Epidermal melanocyte (primary cell): ENCODE results near the gene C1QTNF1.

Experiments
- DNase-seq: peaks from one replicate; pipeline ENCODE4 v3.0.0; 2011; ENCODE audit warnings: low spot score; ENCODE audit not compliant: insufficient read length

The C1QTNF1 gene, protein sequence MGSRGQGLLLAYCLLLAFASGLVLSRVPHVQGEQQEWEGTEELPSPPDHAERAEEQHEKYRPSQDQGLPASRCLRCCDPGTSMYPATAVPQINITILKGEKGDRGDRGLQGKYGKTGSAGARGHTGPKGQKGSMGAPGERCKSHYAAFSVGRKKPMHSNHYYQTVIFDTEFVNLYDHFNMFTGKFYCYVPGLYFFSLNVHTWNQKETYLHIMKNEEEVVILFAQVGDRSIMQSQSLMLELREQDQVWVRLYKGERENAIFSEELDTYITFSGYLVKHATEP

DNA sequence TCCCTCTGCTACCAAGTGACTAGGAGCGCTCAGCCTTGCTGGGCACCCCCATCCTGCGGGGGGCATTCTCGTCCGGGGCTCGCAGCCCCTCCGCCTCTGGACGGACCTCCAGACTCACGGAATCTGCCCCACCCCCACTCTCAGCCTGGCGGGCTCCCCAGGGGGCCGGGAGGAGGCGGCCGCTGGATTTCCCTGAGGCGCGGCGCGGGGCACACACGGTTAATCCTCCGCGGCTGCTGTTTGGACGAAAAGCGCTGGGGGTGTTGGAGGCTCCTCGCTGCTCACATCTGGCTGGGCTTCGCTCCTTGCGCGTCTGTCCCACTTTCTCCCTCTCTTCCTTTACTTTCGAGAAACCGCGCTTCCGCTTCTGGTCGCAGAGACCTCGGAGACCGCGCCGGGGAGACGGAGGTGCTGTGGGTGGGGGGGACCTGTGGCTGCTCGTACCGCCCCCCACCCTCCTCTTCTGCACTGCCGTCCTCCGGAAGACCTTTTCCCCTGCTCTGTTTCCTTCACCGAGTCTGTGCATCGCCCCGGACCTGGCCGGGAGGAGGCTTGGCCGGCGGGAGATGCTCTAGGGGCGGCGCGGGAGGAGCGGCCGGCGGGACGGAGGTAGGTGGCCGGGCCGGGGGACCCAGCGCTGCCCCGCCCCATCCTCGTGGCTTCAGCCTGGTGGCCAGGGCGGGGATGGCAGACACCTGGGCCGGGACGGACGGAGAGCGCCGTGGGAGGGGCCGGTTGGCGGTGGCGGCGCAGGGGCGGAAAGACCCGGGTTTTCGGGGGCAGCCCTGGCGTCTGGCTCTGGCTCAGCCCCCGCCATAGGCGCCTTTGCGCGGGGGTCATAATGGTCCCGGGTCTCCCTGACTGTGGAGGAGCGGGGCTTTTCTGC is at the start of gene C1QTNF1:
Gene C1QTNF1, plus strand, starts transcription at position 284 of the 886 bp plus-strand sequence. CDS start 19,800 bp downstream, outside the sequence.
- DNase-seq, result no peak

DNA sequence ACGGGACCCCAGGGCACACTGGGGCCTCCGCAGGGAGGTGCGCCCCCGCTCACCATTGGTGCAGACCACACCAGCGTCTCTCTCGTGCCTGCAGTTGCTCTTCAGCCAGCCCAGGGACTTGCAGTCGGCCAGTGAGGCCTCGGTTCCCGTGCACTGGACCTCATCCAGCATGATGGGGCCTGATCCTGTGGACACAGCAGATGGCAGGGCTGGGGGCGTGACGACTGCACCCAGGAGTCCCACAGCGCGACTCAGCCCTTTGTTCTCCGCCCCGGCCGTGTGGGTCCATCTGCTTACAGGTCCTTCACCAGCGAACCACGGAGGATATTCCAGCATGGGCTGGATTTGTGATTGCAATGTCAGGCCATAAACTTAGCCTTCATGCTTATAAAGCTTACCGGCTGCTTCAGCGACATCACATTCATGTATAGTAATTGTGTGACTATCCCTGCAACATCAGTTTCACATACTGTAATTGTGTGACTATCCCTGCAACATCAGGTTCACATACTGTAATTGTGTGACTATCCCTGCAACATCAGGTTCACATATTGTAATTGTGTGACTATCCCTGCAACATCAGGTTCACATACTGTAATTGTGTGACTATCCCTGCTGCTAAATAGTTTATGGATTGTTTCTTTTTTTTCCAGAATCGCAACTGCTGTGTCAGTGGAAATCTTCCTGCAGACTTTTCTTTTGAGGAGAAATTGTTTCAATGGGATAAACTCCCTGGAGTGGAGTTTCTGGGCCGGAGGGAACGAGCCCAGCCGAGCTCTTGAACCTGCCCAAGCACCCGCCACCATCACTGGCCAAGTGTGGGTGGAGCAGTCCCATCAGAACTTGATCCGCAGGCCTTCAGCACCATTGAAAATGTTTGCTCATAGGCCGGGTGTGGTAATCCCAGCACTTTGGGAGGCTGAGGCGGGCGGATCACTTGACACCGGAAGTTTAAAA is 49.1 kb upstream of the C1QTNF1 start:
- peak; percentile 69 for DNase-seq

DNA sequence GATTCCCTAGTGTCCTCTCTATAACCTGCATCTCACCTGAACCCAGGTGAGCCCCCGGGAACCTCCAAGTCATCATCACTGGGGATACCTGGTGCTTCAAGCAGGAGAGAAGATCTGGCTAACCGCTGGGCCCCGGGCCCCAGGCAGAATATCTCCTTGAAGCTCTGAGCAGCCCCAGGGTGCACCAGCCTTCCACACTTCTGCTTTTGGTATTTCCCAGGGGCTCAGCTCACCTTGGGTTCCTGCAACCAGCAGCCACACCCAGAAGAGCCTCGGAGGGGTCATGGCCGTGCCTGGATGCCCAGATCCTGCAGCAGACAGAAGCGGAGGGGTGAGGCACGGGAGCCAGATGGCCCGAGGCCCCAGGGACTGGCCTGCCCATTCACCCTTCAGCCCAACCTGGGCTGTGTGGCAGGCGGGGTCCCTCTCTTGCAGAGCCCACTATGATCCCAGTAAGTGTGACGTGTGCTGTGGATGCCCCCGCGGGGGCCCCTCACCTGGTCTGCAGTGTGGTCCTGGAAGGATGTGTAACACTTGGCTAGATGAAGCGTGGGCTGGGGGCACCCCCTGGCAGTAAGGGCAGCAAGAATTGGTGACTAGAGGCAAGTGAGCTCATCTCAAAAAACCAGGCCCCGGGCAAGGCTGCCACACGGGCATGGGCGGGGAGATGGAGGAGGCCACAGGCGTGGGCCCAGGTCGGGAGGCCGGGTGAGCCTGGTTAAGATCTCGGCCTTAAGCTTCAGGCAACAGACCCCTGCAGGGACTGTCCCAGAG is 46.9 kb upstream of the C1QTNF1 start:
- no peak for DNase-seq

DNA sequence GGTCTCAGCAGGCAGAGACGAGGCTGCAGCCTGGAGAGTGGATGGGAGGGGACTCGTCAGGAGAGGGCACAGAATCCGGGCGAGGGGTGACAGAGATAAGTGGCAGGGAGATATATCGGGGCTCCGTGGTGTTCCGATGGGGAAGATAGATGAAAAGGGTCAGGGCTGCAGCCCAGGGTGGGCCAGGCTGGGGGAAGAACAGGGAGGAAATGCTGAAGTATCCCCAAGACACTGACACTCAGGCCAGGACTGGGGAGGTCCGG is 46.4 kb upstream of the C1QTNF1 start:
- no peak for DNase-seq

DNA sequence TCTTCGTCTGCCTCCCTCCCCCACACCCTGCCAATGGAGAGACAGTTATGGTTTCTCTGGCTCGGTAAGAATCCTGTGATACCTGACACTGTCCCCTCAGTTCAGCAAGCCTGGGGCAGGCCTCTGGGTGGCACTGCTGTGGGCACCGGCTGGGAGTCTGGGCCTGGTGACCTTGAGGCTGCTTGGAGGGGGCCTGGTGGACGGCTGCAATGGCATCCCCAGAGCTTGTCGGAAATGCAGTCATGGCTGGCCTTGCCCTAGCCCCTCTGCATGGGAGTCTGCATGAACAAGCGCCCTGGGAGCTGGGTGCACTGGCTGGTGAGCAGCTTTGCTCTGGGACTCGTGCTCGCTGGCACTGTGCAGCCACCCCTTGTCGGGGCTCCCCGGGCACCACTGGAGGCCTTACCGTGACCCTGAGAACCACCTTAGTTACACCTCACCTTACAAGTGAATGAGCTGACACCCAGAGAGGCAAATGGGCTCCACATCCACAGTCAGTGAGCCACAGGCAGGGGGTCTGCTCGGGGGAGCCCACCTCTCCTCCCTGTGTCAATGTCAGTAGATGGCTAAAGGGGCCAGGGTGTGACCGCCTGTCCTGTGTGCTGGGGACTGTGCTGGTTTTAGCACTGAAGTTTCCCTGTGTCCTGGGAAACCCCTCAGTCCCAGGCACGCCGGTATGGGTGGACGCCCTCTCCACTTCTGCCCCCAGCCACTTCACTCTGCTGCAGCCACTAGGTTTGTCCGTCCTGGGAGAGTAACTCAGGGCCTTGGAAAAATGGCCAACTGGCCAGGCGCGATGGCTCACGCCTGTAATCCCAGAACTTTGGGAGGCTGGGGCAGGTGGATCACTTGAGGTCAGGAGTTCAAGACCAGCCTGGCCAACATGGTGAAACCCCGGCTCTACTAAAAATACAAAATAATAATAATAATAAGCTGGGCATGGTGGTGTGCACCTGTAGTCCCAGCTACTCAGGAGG is 45.7 kb upstream of the C1QTNF1 start:
- DNase-seq, result no peak

DNA sequence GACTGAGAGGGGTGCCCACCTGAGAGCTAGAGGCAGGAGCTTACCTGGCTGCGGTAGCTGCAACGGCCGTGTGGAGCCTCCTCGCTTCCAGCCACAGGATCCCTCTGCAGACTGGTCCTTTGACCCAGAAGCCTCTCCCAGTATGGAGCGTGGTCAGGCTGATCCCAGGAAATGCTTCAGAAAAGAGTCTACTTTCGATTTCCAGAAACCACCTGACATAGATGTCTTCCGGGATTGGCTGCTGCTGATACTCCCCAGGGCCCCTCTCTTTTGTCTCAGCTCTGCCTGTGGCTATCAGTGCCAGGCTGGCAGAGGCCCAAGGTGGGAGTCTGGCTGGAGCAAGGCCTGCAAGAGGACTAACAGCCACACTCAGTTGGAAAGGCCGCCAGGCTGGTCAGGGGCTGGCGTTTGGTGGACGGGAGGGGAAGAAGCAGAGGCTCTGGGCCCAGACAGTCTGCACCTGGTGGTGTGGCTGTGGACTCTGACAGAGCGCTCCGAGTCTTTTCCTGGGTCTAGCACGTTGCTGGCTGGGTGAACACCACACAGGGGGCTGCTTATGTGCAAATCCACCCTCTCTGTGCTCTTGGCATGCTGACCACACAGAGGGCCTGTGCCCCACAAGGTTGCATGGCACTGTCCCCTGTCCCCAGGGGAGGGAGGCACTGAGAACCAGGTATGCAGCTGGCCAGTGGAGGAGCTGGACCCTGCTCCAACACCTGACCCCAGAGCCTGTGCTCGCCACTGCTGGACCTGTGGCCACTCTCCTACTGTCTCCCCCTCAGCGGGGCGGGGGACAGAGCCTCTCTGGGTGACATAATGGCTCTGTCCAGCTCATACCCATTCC is 44.0 kb upstream of the C1QTNF1 start, which contains the start of gene LGALS3BP:
Gene LGALS3BP, minus strand, starts transcription at position 144 of the 844 bp plus-strand sequence. CDS start 2,732 bp downstream, outside the sequence.
- peak; percentile 92 for DNase-seq

DNA sequence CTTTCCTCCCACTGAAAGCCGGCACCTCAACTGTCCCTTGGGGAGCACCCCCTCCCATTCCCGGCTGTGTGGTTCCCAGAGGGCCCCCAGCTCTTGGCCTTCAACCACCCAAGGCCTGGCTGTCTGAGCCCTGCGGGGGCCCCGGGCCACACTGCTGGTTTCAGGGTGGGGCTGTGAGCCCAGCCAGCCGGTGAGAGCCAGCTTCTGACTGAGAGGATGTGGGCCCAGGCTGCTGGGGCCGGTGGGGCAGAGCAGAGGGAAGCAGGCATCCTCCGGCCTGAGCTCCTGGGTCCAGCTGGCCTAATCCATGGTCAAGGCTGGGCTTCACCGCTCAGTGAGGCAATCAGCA is 43.4 kb upstream of the C1QTNF1 start:
- no peak for DNase-seq

DNA sequence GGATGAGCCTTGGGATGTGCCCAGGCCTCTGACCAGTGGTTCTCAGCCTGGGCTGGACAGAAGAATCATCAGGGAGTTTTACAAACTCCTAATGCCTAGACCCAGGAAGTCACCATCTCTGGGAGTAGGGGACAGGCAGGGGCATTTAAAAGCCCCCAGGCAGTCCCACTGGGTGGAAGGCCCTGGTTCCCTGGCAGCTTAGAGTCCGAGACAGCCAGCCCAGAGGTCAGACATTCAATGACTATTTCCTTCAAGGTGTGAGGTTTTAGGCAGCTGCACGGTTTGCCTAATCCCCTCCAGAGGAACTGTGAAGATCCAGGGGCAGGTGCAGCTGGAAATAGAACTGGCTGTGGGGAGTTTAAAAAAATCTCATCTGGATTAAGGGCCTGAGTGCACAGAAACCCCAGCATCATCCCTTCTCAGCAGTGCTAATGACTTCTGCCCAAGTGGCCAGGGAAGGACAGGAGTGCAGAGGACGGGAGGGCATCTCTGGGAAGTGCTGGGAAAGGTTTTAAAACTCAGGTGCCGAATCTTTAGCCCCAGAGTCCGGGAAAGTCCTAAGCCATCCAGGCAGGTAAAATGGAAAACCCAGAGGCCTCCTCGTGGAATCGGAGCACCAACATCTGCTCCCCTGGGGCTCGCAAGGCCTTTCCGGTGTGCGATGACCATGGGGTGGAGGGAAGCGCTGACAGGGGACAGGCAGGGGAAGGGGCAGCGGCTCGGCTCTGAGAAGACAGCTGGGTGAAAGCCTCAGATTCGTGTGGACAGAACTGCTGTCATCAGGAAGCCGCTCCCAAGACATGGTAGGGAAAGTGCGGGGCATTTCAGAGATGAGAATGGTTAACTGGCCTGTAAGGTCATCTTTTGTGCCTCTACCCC is 42.7 kb upstream of the C1QTNF1 start:
- peak; percentile 1 for DNase-seq

DNA sequence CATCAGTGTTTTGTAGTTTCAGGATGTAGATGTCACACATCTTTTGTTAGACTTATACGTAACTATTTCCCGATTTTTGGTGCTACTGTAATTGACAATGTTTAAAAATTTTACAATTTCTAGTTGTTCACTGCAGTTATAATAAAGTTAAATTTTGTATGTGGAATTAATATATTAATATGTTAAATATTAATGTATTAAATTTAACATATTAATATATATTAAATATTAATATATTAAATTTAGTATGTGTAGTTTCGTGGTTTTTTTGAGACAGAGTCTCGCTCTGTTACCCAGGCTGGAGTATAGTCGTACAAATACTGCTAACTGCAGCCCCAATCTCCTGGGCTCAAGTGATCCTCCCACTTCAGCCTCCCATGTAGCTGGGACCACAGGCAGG is 38.6 kb upstream of the C1QTNF1 start:
- no peak for DNase-seq

DNA sequence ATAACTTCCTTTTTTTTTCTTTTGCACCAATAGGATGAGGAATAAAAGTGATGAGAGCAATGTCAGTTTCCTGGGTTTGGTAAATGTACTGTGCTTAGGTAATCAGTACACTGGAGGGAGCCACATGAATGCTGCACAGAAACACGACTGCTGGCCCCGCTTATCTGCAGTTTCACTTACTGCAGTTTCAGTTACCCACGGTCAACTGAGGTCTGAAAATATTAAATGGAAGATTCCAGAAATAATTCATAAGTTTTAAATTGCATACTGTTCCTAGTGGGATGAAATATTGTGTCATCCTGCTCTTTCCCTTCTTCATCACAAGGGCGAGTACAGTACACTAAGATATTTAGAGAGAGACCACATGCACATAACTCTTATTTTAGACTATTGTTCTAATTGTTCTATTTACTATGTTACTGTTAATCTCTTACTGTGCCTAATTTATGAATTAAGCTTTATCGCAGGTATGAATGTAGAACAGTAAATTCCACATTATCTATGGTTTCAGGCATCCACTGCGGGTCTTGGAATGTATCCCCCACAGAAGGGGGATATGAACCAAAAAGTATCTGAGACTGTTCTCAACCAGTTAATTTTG is 37.8 kb upstream of the C1QTNF1 start:
- no peak for DNase-seq

DNA sequence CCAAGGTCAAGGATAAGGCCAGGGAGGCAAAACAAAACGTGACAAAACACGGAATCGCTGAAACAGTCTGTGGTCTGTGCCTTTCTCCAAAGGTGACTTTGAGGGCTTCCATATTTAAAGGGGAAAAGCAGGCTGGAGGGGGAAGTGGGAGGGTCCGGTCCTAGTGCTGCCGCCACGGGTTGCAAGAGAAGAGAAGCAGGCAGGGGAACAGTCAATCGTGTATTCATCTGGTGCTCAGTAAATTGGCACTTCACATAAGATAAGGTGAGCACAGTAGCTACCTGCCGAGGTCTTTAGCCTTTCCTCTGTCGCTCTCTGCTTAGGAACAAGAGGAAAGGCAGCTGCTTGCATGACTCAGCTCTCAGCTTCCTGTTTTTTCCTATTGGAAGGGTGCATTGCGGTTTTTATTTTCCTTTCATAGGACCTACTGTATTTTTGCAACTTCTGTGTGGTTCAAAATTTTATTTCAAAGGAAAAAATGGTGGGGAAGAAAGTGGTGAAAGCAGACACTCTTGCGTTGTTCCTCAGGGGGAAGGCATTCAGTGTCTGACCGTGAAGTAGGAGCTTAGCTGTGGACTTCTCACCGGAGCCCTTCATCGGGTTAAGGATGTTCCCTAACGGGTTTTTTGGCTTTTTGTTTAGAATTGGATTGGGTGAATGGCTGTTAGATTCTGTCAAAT is 37.2 kb upstream of the C1QTNF1 start:
- no peak for DNase-seq

DNA sequence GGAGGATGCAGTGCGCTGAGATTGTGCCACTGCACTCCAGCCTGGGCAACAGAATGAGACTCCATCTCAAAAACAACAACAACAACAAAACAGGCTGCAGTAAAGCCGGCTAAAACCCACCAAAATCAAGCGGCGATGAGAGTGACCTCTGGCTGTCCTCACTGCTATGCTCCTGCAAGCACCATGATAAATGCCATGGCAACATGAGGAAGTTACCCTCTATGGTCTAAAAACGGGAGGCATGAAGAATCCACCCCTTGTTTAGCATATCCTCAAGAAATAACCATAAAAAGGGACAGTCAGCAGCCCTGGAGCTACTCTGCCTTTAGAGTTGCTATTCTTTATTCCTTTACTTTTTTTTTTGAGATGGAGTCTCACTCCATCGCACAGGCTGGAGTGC is 35.8 kb upstream of the C1QTNF1 start:
- no peak for DNase-seq

DNA sequence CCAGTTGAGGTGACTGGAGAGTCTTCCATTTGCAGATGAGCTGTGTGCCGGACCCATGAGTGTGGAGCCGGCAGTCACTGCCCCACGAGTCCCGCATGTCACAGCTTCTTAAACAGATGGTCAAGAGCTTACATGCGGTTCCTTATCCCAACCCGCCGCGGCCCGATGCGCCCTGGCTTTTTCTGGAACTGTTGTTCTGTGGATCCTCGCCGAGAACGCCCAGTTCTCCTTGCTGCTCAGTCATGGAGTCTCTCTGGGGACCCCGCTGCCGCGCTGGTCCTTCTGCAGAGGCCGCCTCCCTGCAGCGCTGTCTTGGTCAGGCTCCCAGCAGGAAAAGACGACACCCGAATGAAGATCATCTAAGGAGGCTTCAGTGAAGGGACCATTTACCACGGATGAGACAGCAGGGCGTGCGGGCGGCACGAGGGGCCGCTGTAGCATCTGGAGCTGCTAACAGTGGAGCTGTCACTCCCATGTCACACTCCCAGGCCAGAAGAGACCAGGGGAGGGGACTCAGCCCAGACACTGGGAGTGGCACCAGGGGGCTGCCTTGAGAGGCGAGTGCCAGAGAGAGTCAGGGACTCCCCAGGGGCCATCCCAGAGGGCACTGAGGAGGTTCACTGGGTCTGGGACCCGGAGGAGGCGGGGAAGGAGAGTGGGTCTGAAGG is 33.5 kb upstream of the C1QTNF1 start:
- peak; percentile 12 for DNase-seq

DNA sequence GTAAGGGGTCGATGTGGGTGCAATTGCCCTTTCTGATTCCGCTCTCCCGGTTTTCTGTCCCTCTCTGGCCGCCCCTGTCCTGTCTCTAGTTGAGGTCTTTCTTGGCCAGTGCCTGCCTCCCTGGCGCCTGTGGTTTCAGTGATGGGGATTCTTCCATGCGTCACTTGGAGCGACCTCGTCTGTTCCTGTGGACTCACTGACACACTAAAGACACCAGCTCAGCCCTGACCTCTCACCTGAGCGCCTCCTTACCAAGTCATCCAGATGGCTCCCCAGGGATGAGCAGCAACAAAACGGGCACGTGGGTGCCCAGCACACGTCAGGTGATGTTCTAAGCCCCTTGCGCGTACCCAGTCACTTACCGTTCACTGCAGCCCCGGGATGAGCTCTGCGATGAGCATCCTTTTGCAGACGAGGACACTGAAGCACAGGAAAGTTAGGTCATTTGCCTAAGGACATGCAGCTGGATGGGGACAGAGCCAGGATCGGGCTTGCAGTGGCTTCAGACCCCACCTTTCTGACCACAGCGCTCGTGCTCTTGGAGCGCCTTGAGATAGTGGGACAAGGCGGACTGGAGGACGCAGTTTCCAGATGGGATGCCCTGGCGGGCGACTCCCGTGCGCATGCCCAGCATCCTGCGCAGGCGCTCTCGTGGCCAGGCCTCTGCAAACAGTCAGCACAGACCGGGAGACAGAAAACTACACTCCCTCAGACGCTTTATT is 32.8 kb upstream of the C1QTNF1 start:
- DNase-seq, result peak; percentile 4

DNA sequence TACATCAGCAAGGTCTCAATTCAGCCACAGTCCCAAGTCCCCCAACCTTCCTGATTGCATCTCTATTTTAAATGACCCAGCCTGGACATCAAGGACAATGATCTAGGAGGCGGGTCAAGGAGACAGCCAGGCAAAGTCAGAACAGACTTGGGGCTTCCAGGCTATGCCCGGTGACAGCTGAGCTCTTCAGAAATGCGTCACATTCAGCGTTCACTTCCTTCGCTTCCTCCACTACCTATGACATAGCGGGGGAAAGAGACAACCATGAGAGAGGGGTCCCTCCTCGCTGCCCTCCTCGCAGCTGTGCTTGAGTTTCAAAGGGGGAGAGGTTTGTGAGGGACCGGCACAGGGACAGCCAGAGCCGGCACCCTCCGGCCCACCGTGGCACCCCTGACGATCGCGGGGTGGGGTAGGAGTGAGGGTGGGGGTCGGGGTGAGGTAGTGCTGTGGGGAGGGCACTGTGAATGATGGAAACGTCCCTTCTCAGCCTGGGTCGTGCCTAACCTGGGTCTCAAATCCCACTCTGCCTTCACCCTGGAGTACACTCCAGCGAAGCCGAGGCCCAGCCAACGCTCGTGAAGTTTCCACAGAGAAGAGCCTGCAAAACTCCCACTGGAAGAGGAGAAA is 31.9 kb upstream of the C1QTNF1 start:
- peak; percentile 5 for DNase-seq
